MM.1S (cell line): ENCODE data around the gene BABAM1.
A peak's percentile ranks its signal among the peaks of the same experiment; 100 is the strongest.

Source experiments
- DNase-seq: peaks from one replicate; pipeline ENCODE4 v3.0.0-alpha.2; 2015
- H2AFZ ChIP-seq: fragments of 300-600 bp; sonication (generic); 2 replicates; pipeline ENCODE4 v1.6.0; 2016; ENCODE audit warnings: antibody characterized with exemption, low read length
- H3F3A ChIP-seq: fragments of 300-600 bp; sonication (generic); 2 replicates; pipeline ENCODE4 v1.6.1; 2016; ENCODE audit warnings: mild to moderate bottlenecking, antibody characterized with exemption, low read length, moderate library complexity, mixed read lengths; ENCODE audit not compliant: insufficient read depth
- H3K27ac ChIP-seq: fragments of 300-600 bp; sonication (generic); 2 replicates; pipeline ENCODE4 v1.5.1; 2016; ENCODE audit warnings: mild to moderate bottlenecking, low read length
- H3K27me3 ChIP-seq: fragments of 300-600 bp; sonication (generic); replicated peaks from 2 replicates; pipeline ENCODE4 v1.6.0; 2016; ENCODE audit warnings: low read length; ENCODE audit not compliant: insufficient read depth
- H3K36me3 ChIP-seq: fragments of 300-600 bp; sonication (generic); replicated peaks from 2 replicates; pipeline ENCODE4 v1.6.1; 2016; ENCODE audit warnings: mild to moderate bottlenecking, low read length, mixed read lengths; ENCODE audit not compliant: insufficient read depth
- H3K4me1 ChIP-seq: fragments of 300-600 bp; sonication (generic); 2 replicates; pipeline ENCODE4 v1.6.1; 2016; ENCODE audit warnings: low read length, mixed read lengths
- H3K4me2 ChIP-seq: fragments of 300-600 bp; sonication (generic); 2 replicates; pipeline ENCODE4 v1.6.0; 2016; ENCODE audit warnings: low read depth, low read length
- H3K4me3 ChIP-seq: fragments of 300-600 bp; sonication (generic); 2 replicates; pipeline ENCODE4 v1.5.1; 2016; ENCODE audit warnings: low read length, mixed read lengths
- H3K79me2 ChIP-seq: fragments of 300-600 bp; sonication (generic); 2 replicates; pipeline ENCODE4 v1.6.1; 2016; ENCODE audit warnings: mixed run types, low read length, mixed read lengths
- H3K9ac ChIP-seq: fragments of 300-600 bp; sonication (generic); 2 replicates; pipeline ENCODE4 v1.6.1; 2016; ENCODE audit warnings: low read length, mixed read lengths
- H3K9me2 ChIP-seq: fragments of 300-600 bp; sonication (generic); replicated peaks from 2 replicates; pipeline ENCODE4 v1.6.1; 2016; ENCODE audit warnings: mild to moderate bottlenecking, low read length, mixed read lengths; ENCODE audit not compliant: insufficient read depth
- H3K9me3 ChIP-seq: fragments of 300-600 bp; sonication (generic); replicated peaks from 2 replicates; pipeline ENCODE4 v1.6.1; 2016; ENCODE audit warnings: mild to moderate bottlenecking, low read length, mixed read lengths; ENCODE audit not compliant: insufficient read depth
- H4K20me1 ChIP-seq: fragments of 300-600 bp; sonication (generic); 2 replicates; pipeline ENCODE4 v1.6.1; 2016; ENCODE audit warnings: mild to moderate bottlenecking, low read length, moderate library complexity, mixed read lengths; ENCODE audit not compliant: insufficient read depth
- CTCF ChIP-seq: fragments of 300-600 bp; sonication (generic); IDR thresholded peaks from 2 replicates; pipeline ENCODE4 v1.5.1; 2016; ENCODE audit warnings: antibody characterized with exemption, low read length, mixed read lengths
- EZH2 ChIP-seq: fragments of 300-600 bp; sonication (generic); optimal IDR thresholded peaks from 2 replicates; pipeline ENCODE3; 2017; ENCODE audit warnings: low read depth, mild to moderate bottlenecking, antibody characterized with exemption, low read length, mixed read lengths
- EZH2phosphoT487 ChIP-seq: fragments of 300-600 bp; sonication (generic); IDR thresholded peaks from 2 replicates; pipeline ENCODE4 v1.6.1; 2018; ENCODE audit warnings: antibody characterized with exemption, low read length

Gene BABAM1

DNA sequence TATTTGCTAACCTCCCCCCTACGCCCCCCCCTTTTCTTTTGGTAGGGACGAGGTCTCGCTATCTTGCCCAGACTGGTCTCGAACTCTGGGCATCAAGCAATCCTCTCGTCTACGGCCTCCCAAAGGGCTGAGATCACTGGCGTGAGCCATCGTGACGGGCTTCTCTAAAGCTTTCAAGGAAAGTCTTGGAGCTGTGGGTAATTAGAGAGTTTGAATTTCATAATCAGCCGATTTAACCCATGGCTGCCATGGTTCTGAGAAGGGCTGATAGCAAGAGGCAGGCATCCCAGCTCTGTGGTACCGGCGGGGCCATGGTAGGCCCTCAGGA lies 36.7 kb downstream of the BABAM1 start:
- Histone ChIP-seq H2AFZ (peak overlapping the region; percentile 87), H4K20me1 (no peaks in the 10 kb centered on the region), H3K4me2 (peak overlapping the region; percentile 89), H3K9ac (no peak overlapping the region), H3K9me3 (no peaks in the 10 kb centered on the region), H3K4me3 (no peak overlapping the region), H3F3A (peaks cover 24% of the 10 kb centered on the region), H3K4me1 (peaks cover 17% of the 10 kb centered on the region), H3K36me3 (no peaks in the 10 kb centered on the region), H3K79me2 (peaks cover 20% of the 10 kb centered on the region), H3K27me3 (no peaks in the 10 kb centered on the region), H3K27ac (no peak overlapping the region), H3K9me2 (no peaks in the 10 kb centered on the region)
- TF ChIP-seq CTCF = no peak
- no peak for DNase-seq

- peak overlapping the region; percentile 47; the same call in 1 of the 2 replicates for H3K27ac ChIP-seq
- H3K79me2 ChIP-seq = peaks cover 22% of the 10 kb centered on the region
- TF ChIP-seq EZH2phosphoT487 (no peak), EZH2 (no peak), CTCF (no peak)
- no peaks in the 10 kb centered on the region for H4K20me1 ChIP-seq
- H3K27me3 ChIP-seq = no peaks in the 10 kb centered on the region
- no peak for DNase-seq
- peaks cover 17% of the 10 kb centered on the region for H3K4me1 ChIP-seq
- H3K9me2 ChIP-seq = no peaks in the 10 kb centered on the region
- peak overlapping the region; percentile 21; the same call in 1 of the 2 replicates for H3K9ac ChIP-seq
- H3F3A ChIP-seq = peaks cover 24% of the 10 kb centered on the region
- no peaks in the 10 kb centered on the region for H3K36me3 ChIP-seq
- 0 out of 2 replicates have a peak overlapping the region, but pooled peaks have one; percentile 5 for H3K4me3 ChIP-seq
- H3K9me3 ChIP-seq = no peaks in the 10 kb centered on the region
- peak overlapping the region; percentile 46 for H3K4me2 ChIP-seq
- peak overlapping the region; percentile 19; the same call in 1 of the 2 replicates for H2AFZ ChIP-seq
Measured at GRCh38 chr19:17304386-17305215, 37.4 kb downstream of the BABAM1 start.

DNA sequence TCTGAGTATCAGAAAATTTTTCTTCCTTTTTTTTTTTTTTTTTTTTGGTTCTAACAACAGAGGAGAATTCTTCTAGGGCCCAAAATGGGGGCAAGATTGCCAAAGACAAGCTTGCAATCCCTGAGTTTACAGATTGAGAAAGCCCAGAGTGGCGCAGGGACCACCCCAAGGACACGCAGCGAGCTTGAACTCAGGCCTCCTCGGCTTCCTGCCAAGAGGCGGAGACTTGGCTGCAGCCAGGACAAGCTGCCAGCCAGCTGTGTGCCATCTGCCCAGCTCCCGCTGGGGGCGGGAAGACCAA lies 37.9 kb downstream of the BABAM1 start:
- Histone ChIP-seq H3K9me2 (no peaks in the 10 kb centered on the region), H3K9ac (peak overlapping the region; percentile 21; the same call in 1 of the 2 replicates), H3K4me3 (0 out of 2 replicates have a peak overlapping the region, but pooled peaks have one; percentile 5), H4K20me1 (no peaks in the 10 kb centered on the region), H3K4me1 (peaks cover 18% of the 10 kb centered on the region), H3K36me3 (no peaks in the 10 kb centered on the region), H3K27ac (peak overlapping the region; percentile 47; the same call in 1 of the 2 replicates), H3K79me2 (peaks cover 28% of the 10 kb centered on the region), H3K4me2 (peak overlapping the region; percentile 46), H3K27me3 (no peaks in the 10 kb centered on the region), H3K9me3 (no peaks in the 10 kb centered on the region), H3F3A (peaks cover 24% of the 10 kb centered on the region), H2AFZ (peak overlapping the region; percentile 19; the same call in 1 of the 2 replicates)
- TF ChIP-seq CTCF = no peak
- TF ChIP-seq EZH2 = no peak
- no peak for TF ChIP-seq EZH2phosphoT487
- no peak for DNase-seq
